Measurements from ENCODE around the gene SLN. TPM values are rescaled to one million over a fixed set of nuclear protein-coding genes. Genes with fewer than 3 reads are reported as not detected.

The SLN gene
- total RNA-seq, 1 experiment from 2014 or later: not detected

DNA sequence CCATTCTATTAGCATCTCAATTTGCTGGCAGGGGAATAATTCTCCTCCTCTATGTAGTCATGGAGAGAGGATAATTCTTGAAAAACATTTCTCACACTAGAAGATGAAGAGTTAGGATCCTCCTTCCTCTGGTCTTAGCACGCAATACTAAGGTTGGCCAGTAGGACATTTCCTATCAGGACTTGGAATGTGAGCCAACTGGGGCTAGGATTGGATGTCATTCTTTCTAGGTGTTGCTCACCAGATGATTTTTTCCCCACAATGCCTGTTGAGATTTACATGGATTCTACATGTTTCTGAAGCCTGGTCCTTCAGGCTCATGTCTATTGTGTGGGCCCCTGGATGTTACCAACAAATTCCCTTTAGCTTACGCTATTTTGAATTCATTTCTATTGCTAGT is 28.0 kb downstream of the SLN start:
- no peaks in the 10 kb centered on the region for H3K27me3 ChIP-seq (ENCODE audit: insufficient read depth, low read length)
- no peaks in the 10 kb centered on the region for H3K23me2 ChIP-seq (ENCODE audit: insufficient read length, low read depth, low read length, poor library complexity, severe bottlenecking)
- Mint-ChIP-seq H3K27ac (no peak overlapping the region), H3K4me3 (no peak overlapping the region), H3K9me3 (no peaks in the 10 kb centered on the region; a peak in 1 of 5 replicates), H3K4me1 (peaks cover 0 to 2% of the 10 kb centered on the region in 2 experiments; a peak in 1 of 4 replicates), H3K36me3 (ENCODE audit: insufficient read depth in 1 of 3, low read depth in 3 of 3) (no peaks in the 10 kb centered on the region), H3K27me3 (ENCODE audit: low read depth) (peaks cover 7% of the 10 kb centered on the region)
- no peak overlapping the region for H4K8ac ChIP-seq (replicated peaks; ENCODE audit: insufficient read length, low read depth, low read length)
- WGBS (ENCODE audit: extremely low coverage, insufficient read length, low lambda C conversion rate): no CpG with 5 or more reads among the region's 2 CpGs
- no peak overlapping the region for H2BK5ac ChIP-seq (ENCODE audit: insufficient read length, low read length)
- H4K20me1 ChIP-seq (ENCODE audit: control insufficient read depth, insufficient read depth, insufficient read length): no peaks in the 10 kb centered on the region
- DNase-seq: peak; percentile 38
- H4K91ac ChIP-seq (ENCODE audit: insufficient read length, low read depth, low read length): no peak overlapping the region
- H3T11ph ChIP-seq (ENCODE audit: low read length): no peak overlapping the region
- no peak overlapping the region for H3K4me2 ChIP-seq (ENCODE audit: insufficient read depth, insufficient read length, low read length)
- H3K79me2 ChIP-seq (ENCODE audit: insufficient read depth, low read length): no peaks in the 10 kb centered on the region
- no peak overlapping the region for H2BK20ac ChIP-seq (ENCODE audit: low read depth, low read length, poor library complexity, severe bottlenecking)
- no peak overlapping the region for H3K23ac ChIP-seq (ENCODE audit: insufficient read length, low read depth, low read length)
- H3K9me3 ChIP-seq (ENCODE audit: control insufficient read depth, low read depth, low read length): no peaks in the 10 kb centered on the region
- no peak overlapping the region for H3K4ac ChIP-seq (ENCODE audit: low read depth, low read length)
- H3K56ac ChIP-seq (ENCODE audit: insufficient read length, low read depth, low read length): no peak overlapping the region
- no peak overlapping the region for H2AFZ ChIP-seq (ENCODE audit: low read length)
- H3K14ac ChIP-seq (ENCODE audit: insufficient read depth, low read length): no peak overlapping the region
- H2AK5ac ChIP-seq (ENCODE audit: insufficient read length, low read length): no peak overlapping the region
- TF ChIP-seq, protein P1, sequence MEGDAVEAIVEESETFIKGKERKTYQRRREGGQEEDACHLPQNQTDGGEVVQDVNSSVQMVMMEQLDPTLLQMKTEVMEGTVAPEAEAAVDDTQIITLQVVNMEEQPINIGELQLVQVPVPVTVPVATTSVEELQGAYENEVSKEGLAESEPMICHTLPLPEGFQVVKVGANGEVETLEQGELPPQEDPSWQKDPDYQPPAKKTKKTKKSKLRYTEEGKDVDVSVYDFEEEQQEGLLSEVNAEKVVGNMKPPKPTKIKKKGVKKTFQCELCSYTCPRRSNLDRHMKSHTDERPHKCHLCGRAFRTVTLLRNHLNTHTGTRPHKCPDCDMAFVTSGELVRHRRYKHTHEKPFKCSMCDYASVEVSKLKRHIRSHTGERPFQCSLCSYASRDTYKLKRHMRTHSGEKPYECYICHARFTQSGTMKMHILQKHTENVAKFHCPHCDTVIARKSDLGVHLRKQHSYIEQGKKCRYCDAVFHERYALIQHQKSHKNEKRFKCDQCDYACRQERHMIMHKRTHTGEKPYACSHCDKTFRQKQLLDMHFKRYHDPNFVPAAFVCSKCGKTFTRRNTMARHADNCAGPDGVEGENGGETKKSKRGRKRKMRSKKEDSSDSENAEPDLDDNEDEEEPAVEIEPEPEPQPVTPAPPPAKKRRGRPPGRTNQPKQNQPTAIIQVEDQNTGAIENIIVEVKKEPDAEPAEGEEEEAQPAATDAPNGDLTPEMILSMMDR (conservative IDR thresholded peaks at IDR 0.05): peak; percentile 66
- no peaks in the 10 kb centered on the region for H3K4me1 ChIP-seq (ENCODE audit: insufficient read depth, low read length)
- H2BK15ac ChIP-seq (ENCODE audit: low read depth, low read length): no peak overlapping the region
- no peak overlapping the region for H4K5ac ChIP-seq (ENCODE audit: insufficient read length, low read depth, low read length)
- no peak overlapping the region for H3K9ac ChIP-seq (ENCODE audit: extremely low read depth, insufficient read length, low read length)
- H3K27ac ChIP-seq (ENCODE audit: insufficient read length, low read depth, low read length): no peak overlapping the region
- no peaks in the 10 kb centered on the region for H3K79me1 ChIP-seq (ENCODE audit: insufficient read depth, low read depth, low read length, poor library complexity, severe bottlenecking)
- no peak overlapping the region for H2BK120ac ChIP-seq (ENCODE audit: low read depth, low read length, poor library complexity, severe bottlenecking)
- no peak overlapping the region for H2BK12ac ChIP-seq (ENCODE audit: insufficient read length, low read depth, low read length)
- no peak overlapping the region for H3K18ac ChIP-seq (ENCODE audit: insufficient read length, low read depth, low read length)
